ENCODE results near the gene NCAN.

The NCAN gene

DNA sequence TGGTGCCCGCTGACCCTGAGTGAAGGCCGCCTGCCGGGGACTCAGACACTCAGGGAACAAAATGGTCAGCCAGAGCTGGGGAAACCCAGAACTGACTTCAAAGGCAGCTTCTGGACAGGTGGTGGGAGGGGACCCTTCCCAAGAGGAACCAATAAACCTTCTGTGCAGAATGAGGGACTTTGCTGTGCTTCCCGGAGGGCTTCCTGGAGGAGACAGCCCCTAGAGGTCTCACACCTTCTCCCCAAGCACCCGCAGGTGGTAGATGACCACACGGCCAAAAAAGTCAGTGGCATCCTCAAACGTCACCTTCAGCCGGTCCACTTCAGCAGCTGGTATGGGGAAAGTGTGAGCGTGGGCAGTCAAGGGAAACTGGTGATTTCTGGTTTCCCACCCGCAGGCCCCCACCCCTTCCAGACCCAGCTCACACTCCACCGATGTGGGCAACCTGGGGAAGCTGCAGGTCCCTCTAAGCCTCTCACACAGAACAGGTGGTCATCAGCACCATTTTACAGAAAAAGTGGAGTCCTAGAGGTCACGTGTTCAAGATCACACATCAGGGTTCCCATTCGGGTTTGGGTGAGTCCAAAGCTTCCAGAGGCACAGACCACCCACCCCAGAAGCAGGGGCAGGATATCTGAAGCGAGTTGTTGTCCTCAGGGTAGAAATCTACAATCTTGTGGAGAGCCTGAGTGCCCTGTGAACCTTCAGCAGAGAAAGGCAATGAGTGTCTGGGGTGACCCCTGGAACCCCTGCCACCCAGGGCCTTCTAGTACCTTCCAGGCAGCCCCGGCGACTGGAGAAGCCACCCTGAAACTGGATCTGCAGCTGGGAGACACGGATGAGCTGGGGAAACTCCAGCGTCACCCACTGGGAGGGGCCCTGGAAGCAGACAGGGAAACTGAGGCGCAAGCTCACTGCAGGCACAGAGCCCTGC, 9.8 kb upstream of the NCAN start:
- peak overlapping the region; percentile 2 to 72 for H3K4me3 ChIP-seq (replicated peaks in 1 of 2; ENCODE audit: low read depth in 2 of 2, low read length in 2 of 2)
- TF ChIP-seq, protein P1, sequence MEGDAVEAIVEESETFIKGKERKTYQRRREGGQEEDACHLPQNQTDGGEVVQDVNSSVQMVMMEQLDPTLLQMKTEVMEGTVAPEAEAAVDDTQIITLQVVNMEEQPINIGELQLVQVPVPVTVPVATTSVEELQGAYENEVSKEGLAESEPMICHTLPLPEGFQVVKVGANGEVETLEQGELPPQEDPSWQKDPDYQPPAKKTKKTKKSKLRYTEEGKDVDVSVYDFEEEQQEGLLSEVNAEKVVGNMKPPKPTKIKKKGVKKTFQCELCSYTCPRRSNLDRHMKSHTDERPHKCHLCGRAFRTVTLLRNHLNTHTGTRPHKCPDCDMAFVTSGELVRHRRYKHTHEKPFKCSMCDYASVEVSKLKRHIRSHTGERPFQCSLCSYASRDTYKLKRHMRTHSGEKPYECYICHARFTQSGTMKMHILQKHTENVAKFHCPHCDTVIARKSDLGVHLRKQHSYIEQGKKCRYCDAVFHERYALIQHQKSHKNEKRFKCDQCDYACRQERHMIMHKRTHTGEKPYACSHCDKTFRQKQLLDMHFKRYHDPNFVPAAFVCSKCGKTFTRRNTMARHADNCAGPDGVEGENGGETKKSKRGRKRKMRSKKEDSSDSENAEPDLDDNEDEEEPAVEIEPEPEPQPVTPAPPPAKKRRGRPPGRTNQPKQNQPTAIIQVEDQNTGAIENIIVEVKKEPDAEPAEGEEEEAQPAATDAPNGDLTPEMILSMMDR (IDR thresholded peaks at IDR 0.05; ENCODE audit: low read depth, low read length) = no peak
- DNase-seq (ENCODE audit: low read depth in 2 of 2) = no peak

DNA sequence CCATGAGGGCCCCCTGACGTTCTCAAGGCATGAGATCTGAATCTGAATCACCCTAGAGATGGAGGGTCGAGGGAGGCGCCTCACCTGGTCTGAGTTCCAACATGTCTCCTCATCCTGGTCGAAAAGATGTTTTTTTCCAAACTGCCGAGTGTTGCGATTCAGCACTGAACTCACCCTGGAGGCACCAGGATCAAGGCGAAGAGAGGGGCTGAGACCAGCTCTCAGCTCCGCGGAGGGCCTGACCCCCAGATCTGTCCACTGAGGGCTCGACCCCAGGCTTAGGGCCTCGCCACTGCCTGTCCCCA, 9.1 kb upstream of the NCAN start:
- TF ChIP-seq, protein P1 (IDR thresholded peaks at IDR 0.05; ENCODE audit: low read depth, low read length) = no peak
- no peak for DNase-seq (ENCODE audit: low read depth in 2 of 2)
- H3K4me3 ChIP-seq (replicated peaks in 1 of 2; ENCODE audit: low read depth in 2 of 2, low read length in 2 of 2) = peak overlapping the region; percentile 64 to 72

DNA sequence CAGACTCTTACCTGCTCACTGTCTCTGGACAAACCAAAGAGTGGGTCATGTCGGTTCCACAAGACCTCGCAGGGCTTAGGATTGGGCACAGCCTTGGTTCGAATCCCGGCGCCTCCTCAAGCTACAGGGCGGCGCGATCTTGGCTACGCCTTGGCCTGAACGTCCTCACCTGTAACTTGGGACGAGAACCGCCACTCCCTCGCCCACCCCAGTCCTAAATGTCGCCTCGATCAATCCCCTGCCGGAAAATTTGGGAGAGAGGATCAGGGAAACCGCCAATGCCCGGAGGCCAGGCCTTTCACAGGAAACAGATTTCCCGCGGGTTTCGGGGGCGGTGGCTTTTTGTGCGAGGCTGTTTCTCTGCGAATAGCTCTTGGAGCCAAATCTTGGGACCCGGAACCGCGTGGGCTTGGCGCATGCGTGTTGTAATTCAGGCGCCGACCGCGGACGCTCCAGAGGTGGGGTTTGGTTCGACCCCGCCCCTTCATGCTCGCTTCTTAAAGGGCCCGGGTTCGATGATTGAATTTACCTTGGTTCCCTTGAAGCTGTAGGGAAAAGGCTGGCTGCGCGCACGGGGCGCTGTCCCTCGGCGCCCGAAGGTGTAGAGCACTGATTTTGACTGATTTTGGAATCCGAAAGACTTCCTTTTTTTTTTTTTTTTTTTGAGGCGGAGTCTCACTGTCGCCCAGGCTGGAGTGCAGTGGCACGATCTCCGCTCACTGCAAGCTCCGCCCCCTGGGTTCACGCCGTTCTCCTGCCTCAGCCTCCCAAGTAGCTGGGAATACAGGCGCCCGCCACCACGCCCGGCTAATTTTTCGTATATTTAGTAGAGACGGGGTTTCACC, 8.5 kb upstream of the NCAN start, which contains the start of gene NR2C2AP:
Gene NR2C2AP (minus strand): TSS at position 403 of the 845 bp plus-strand sequence. CDS start 354 bp downstream, at position 49.
- peak within 1 kb of the TSS; percentile 64 to 72 for H3K4me3 ChIP-seq (replicated peaks in 1 of 2; ENCODE audit: low read depth in 2 of 2, low read length in 2 of 2)
- TF ChIP-seq, protein P1 (IDR thresholded peaks at IDR 0.05; ENCODE audit: low read depth, low read length) = no peak
- DNase-seq (ENCODE audit: low read depth in 2 of 2) = peak; percentile 93 to 94

DNA sequence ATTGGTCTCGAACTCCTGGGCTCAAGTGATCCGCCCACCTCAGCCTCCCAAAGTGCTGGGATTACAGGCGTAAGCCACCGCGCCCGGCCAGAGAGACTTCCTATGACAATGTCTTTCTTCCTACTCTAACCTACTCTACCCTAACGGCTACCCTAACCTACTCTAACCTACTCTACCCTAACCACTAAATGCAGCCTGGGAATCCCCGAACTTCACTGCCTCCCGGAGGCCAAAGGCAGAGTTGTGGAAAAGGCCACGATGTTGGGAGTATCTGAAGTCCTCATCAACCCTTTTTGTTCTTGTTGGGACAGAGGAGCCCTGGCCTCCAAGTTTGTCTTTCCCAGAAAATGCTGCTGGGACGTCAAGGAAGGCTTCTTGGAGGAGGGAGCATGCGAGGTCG, 7.6 kb upstream of the NCAN start:
- TF ChIP-seq, protein P1 (IDR thresholded peaks at IDR 0.05; ENCODE audit: low read depth, low read length) = no peak
- no peak overlapping the region for H3K4me3 ChIP-seq (replicated peaks in 1 of 2; ENCODE audit: low read depth in 2 of 2, low read length in 2 of 2)
- no peak for DNase-seq (ENCODE audit: low read depth in 2 of 2)

DNA sequence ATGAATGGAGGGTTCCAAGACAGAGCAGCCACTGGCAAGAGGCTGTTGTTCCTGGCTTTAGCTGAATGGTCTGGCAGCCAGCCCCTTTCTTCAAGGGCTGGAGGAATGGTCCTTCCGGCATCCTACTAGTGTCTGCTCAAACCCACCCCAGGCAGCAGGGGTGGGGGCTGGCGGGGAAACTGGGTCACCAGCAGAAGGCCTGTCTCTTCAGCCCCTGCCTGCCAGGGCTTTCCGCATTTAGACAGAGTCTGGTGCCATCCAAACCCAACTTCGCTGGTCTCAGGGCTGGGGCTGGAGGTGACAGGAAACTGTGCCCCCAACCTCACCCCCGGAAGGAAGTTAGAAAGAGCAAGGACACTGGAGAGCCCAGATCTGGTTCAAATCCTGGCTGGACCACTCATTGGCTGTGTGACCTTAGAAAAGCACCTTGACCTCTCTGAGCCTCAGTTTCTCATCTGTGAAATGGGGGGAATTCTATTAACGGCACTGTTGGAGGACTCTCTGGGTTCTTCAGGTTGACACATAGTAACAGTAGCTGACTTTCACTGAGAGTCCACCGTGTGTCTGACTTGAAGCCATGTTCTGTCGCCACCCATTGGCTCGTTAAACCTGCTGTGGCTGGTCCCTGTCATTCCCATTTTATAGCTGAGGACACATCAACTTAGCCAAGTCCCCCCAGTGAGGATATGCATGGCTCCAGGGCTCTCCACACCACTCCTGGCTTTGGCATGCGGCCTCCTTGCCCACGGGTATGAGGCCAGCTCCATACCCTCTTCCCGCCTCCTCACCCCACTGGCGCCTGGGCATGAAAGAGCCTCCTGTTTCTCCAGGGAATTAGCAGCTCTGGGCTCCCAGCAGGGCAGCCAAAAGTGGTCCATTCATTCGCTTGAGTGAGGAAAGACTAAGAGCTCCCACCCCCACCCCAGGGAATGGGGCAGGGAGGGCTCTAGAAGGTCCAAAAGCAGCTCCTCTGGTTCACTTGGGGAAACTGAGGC, 6.0 kb upstream of the NCAN start:
- TF ChIP-seq, protein P1 (IDR thresholded peaks at IDR 0.05; ENCODE audit: low read depth, low read length) = no peak
- H3K4me3 ChIP-seq (replicated peaks in 1 of 2; ENCODE audit: low read depth in 2 of 2, low read length in 2 of 2) = no peak overlapping the region
- no peak for DNase-seq (ENCODE audit: low read depth in 2 of 2)

DNA sequence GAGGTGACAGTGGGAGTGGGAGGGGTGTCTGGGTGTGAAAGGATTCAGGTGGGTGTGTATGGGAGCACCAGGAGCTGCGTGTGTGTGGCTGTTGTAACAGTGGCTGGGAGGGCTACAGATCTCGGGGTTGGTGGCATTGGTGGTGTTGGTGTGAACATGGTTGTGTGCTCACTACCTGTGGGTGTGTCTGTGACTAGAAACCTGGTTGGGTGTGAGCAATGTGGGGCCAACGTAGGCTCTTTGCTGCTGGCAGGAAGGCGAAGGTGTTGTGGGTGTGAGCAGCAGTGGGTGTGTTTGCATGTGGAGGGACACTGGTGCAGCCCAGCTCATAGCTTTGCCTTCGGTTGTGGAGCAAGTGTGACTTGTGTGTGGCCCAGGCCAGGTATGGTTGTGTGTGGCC, 4.8 kb upstream of the NCAN start:
- no peak for DNase-seq (ENCODE audit: low read depth in 2 of 2)
- no peak overlapping the region for H3K4me3 ChIP-seq (replicated peaks in 1 of 2; ENCODE audit: low read depth in 2 of 2, low read length in 2 of 2)
- TF ChIP-seq, protein P1 (IDR thresholded peaks at IDR 0.05; ENCODE audit: low read depth, low read length) = no peak

Measured in cardiac fibroblast (primary cell).